ENCODE results near the gene SORCS3.
"Not testable (repeated sequence)": the region's sequence is repeated elsewhere in the genome, so short reads cannot be mapped to it uniquely, and the experiment has no call there.

Gene SORCS3

GRCh38 chr10:104711302-104711721, 70.2 kb downstream of the SORCS3 start:
- Histone ChIP-seq H4K20me1 (ENCODE audit: low read depth, low read length) (no peaks in the 10 kb centered on the region), H3K79me2 (ENCODE audit: insufficient read depth, low read length) (no peaks in the 10 kb centered on the region), H3K4me3 (ENCODE audit: insufficient read depth, low read length, poor library complexity, severe bottlenecking) (no peak overlapping the region), H3K9me3 (ENCODE audit: insufficient read depth, low read length) (no peaks in the 10 kb centered on the region), H3K9ac (ENCODE audit: low read length) (no peak overlapping the region), H3K4me2 (ENCODE audit: low read depth, low read length, poor library complexity, severe bottlenecking) (no peak overlapping the region), H3K27me3 (ENCODE audit: low read length) (no peaks in the 10 kb centered on the region), H3K9me2 (replicated peaks; ENCODE audit: insufficient read depth, low read length) (no peaks in the 10 kb centered on the region), H2AFZ (ENCODE audit: low read depth, low read length, severe bottlenecking) (no peak overlapping the region), H3F3A (ENCODE audit: insufficient read depth) (no peaks in the 10 kb centered on the region), H3K27ac (ENCODE audit: low read depth, low read length) (no peak overlapping the region), H3K36me3 (ENCODE audit: low read length) (no peaks in the 10 kb centered on the region)
- TF ChIP-seq CTCF (IDR thresholded peaks at IDR 0.05; ENCODE audit: insufficient read depth, low read length, poor library complexity, severe bottlenecking) (no peak), EZH2phosphoT487 (conservative IDR thresholded peaks at IDR 0.05; ENCODE audit: low read length) (no peak)

GRCh38 chr10:104730593-104730992, 89.5 kb downstream of the SORCS3 start:
- H3K79me2 ChIP-seq (ENCODE audit: insufficient read depth, low read length); H3K27ac ChIP-seq (ENCODE audit: low read depth, low read length); H3F3A ChIP-seq (ENCODE audit: insufficient read depth); H3K9me2 ChIP-seq (replicated peaks; ENCODE audit: insufficient read depth, low read length); H3K4me3 ChIP-seq (ENCODE audit: insufficient read depth, low read length, poor library complexity, severe bottlenecking); H3K9me3 ChIP-seq (ENCODE audit: insufficient read depth, low read length); H3K4me2 ChIP-seq (ENCODE audit: low read depth, low read length, poor library complexity, severe bottlenecking); H3K36me3 ChIP-seq (ENCODE audit: low read length); H2AFZ ChIP-seq (ENCODE audit: low read depth, low read length, severe bottlenecking); H3K27me3 ChIP-seq (ENCODE audit: low read length); H4K20me1 ChIP-seq (ENCODE audit: low read depth, low read length); H3K9ac ChIP-seq (ENCODE audit: low read length): not testable (repeated sequence)

- Histone ChIP-seq H3K27ac (ENCODE audit: low read depth, low read length) (no peak overlapping the region), H3K9ac (ENCODE audit: low read length) (no peak overlapping the region), H3K4me2 (ENCODE audit: low read depth, low read length, poor library complexity, severe bottlenecking) (no peak overlapping the region), H3K9me2 (replicated peaks; ENCODE audit: insufficient read depth, low read length) (no peaks in the 10 kb centered on the region), H3F3A (ENCODE audit: insufficient read depth) (no peaks in the 10 kb centered on the region), H3K36me3 (ENCODE audit: low read length) (no peaks in the 10 kb centered on the region), H4K20me1 (ENCODE audit: low read depth, low read length) (no peaks in the 10 kb centered on the region), H3K4me3 (ENCODE audit: insufficient read depth, low read length, poor library complexity, severe bottlenecking) (no peak overlapping the region), H3K27me3 (ENCODE audit: low read length) (0 out of 2 replicates have a peak, but pooled peaks cover 2% of the 10 kb centered on the region), H3K79me2 (ENCODE audit: insufficient read depth, low read length) (no peaks in the 10 kb centered on the region), H3K9me3 (ENCODE audit: insufficient read depth, low read length) (no peaks in the 10 kb centered on the region), H2AFZ (ENCODE audit: low read depth, low read length, severe bottlenecking) (no peak overlapping the region)
- no peak for TF ChIP-seq EZH2phosphoT487 (conservative IDR thresholded peaks at IDR 0.05; ENCODE audit: low read length)
- TF ChIP-seq CTCF (IDR thresholded peaks at IDR 0.05; ENCODE audit: insufficient read depth, low read length, poor library complexity, severe bottlenecking), result no peak
These were observed 90.1 kb downstream of the SORCS3 start for GRCh38 chr10:104731192-104731591.

GRCh38 chr10:104732222-104732621, 91.1 kb downstream of the SORCS3 start:
- Histone ChIP-seq H3K27me3 (ENCODE audit: low read length) (0 out of 2 replicates have a peak, but pooled peaks cover 2% of the 10 kb centered on the region), H3K4me2 (ENCODE audit: low read depth, low read length, poor library complexity, severe bottlenecking) (no peak overlapping the region), H2AFZ (ENCODE audit: low read depth, low read length, severe bottlenecking) (no peak overlapping the region), H3K36me3 (ENCODE audit: low read length) (no peaks in the 10 kb centered on the region), H3K4me3 (ENCODE audit: insufficient read depth, low read length, poor library complexity, severe bottlenecking) (no peak overlapping the region), H4K20me1 (ENCODE audit: low read depth, low read length) (no peaks in the 10 kb centered on the region), H3F3A (ENCODE audit: insufficient read depth) (no peaks in the 10 kb centered on the region), H3K79me2 (ENCODE audit: insufficient read depth, low read length) (no peaks in the 10 kb centered on the region), H3K9me2 (replicated peaks; ENCODE audit: insufficient read depth, low read length) (no peaks in the 10 kb centered on the region), H3K27ac (ENCODE audit: low read depth, low read length) (no peak overlapping the region), H3K9ac (ENCODE audit: low read length) (no peak overlapping the region), H3K9me3 (ENCODE audit: insufficient read depth, low read length) (no peaks in the 10 kb centered on the region)
- TF ChIP-seq EZH2phosphoT487 (conservative IDR thresholded peaks at IDR 0.05; ENCODE audit: low read length) (no peak), CTCF (IDR thresholded peaks at IDR 0.05; ENCODE audit: insufficient read depth, low read length, poor library complexity, severe bottlenecking) (no peak)
